K562 (cell line): ENCODE measurements around the gene ABCA10. TPM values are rescaled to one million over a fixed set of nuclear protein-coding genes. Genes with fewer than 3 reads are reported as not detected.
A peak's percentile ranks its signal among the peaks of the same experiment; 100 is the strongest.

Experiments used
- CCAR2 ChIP-seq: fragments of 200-400 bp; formaldehyde crosslinking; IDR thresholded peaks from 2 replicates; pipeline ENCODE4 v1.6.1; 2017; ENCODE audit warnings: mild to moderate bottlenecking, low read depth, low read length
- DNMT1 ChIP-seq: fragments of 450-650 bp; IDR thresholded peaks from 2 replicates; pipeline ENCODE4 v1.6.1; 2016; ENCODE audit warnings: antibody characterized with exemption, mild to moderate bottlenecking
- EP300 ChIP-seq: IDR thresholded peaks from 2 replicates; pipeline ENCODE4 v1.6.1; 2012; ENCODE audit warnings: low read length, improper control_type of control experiment
- GABPA ChIP-seq: fragments of 200-800 bp; sonication (Bioruptor generic); conservative IDR thresholded peaks from 2 replicates; pipeline ENCODE4 v1.6.1; 2016; ENCODE audit warnings: low read depth, missing genetic modification characterization, missing compliant biosample characterization
- HOXB6 ChIP-seq: fragments of 250-450 bp; sonication (Bioruptor Pico); IDR thresholded peaks from 2 replicates; pipeline ENCODE4 v1.5.1; 2022; ENCODE audit warnings: mild to moderate bottlenecking, borderline replicate concordance
- JUND ChIP-seq, 2 experiments: IDR thresholded peaks; 2 replicates in 1 of 2; 3 replicates in 1 of 2; pipeline ENCODE4 v1.6.1; 2011; ENCODE audit warnings: borderline replicate concordance in 2 of 2, low read depth in 2 of 2, low read length in 2 of 2, improper control_type of control experiment in 1 of 2, missing biosample characterization in 1 of 2, missing genetic modification characterization in 1 of 2, missing genetic modification reagents in 1 of 2
- MBD2 ChIP-seq: sonication (generic); IDR thresholded peaks from 2 replicates; pipeline ENCODE4 v1.6.1; 2016; ENCODE audit warnings: low read depth, borderline replicate concordance
- MCM2 ChIP-seq: fragments of 450-650 bp; IDR thresholded peaks from 2 replicates; pipeline ENCODE4 v1.6.1; 2017; ENCODE audit warnings: low read depth, mild to moderate bottlenecking
- POLR2AphosphoS5 ChIP-seq: IDR thresholded peaks from 2 replicates; pipeline ENCODE4 v1.6.1; 2011; ENCODE audit warnings: mild to moderate bottlenecking, low read depth, low read length, moderate library complexity; ENCODE audit not compliant: control insufficient read depth, insufficient read depth
- POU5F1 ChIP-seq: fragments of 150-350 bp; IDR thresholded peaks from 2 replicates; pipeline ENCODE4 v1.6.1; 2014; ENCODE audit warnings: borderline replicate concordance, low read length, low read depth, mild to moderate bottlenecking; ENCODE audit not compliant: partially characterized antibody
- RBM25 ChIP-seq: fragments of 200-400 bp; formaldehyde crosslinking; IDR thresholded peaks from 2 replicates; pipeline ENCODE4 v1.6.1; 2018; ENCODE audit warnings: low read length, low read depth, moderate library complexity; ENCODE audit not compliant: severe bottlenecking
- SMARCC2 ChIP-seq: fragments of 450-650 bp; IDR thresholded peaks from 2 replicates; pipeline ENCODE4 v1.6.1; 2017; ENCODE audit warnings: antibody characterized with exemption, moderate library complexity, mild to moderate bottlenecking, low read depth
- SRSF9 ChIP-seq: fragments of 200-400 bp; formaldehyde crosslinking; IDR thresholded peaks from 2 replicates; pipeline ENCODE4 v1.6.1; 2017; ENCODE audit warnings: low read depth, low read length, borderline replicate concordance
- STAT5B ChIP-seq: fragments of 250-450 bp; sonication (Bioruptor Pico); IDR thresholded peaks from 2 replicates; pipeline ENCODE4 v1.8.0; 2021; ENCODE audit warnings: mild to moderate bottlenecking, inconsistent platforms
- TEAD4 ChIP-seq, 2 experiments: sonication (generic) in 1 of 2; formaldehyde crosslinking in 1 of 2; IDR thresholded peaks; 2 replicates each; pipeline versions ENCODE4 v1.6.1 to v1.8.0; 2012 to 2022; ENCODE audit warnings: borderline replicate concordance in 1 of 2, inconsistent platforms in 1 of 2, low read length in 1 of 2, mild to moderate bottlenecking in 1 of 2, missing genetic modification reagents in 1 of 2
- TRIM25 ChIP-seq: fragments of 450-650 bp; IDR thresholded peaks from 2 replicates; pipeline ENCODE4 v1.7.0; 2016; ENCODE audit warnings: borderline replicate concordance
- ZNF224 ChIP-seq: sonication (generic); formaldehyde crosslinking; IDR thresholded peaks from 2 replicates; pipeline ENCODE4 v1.8.0; 2022; ENCODE audit warnings: mild to moderate bottlenecking, missing genetic modification reagents
- polyA plus RNA-seq, 8 experiments: library from polyadenylated mRNA; depleted of rRNA in 4 of 8; stranded (reverse) in 5 of 8; unstranded in 3 of 8; fragments of >200 nt; fragmentation: Nextera tagmentation in 2 of 8; fragmentation: Illumina TruSeq in 1 of 8; extraction: Ambion mirVana in 2 of 8; extraction: Trizol in 1 of 8; gene quantifications; 2 replicates each; pipeline versions ENCODE4 v1.2.1 to v1.2.3, GENCODE V29; 2011 to 2014; ENCODE audit warnings: inconsistent platforms in 1 of 8, missing spikeins in 1 of 8
- total RNA-seq, 7 experiments: library from RNA; depleted of rRNA in 6 of 7; stranded (reverse); fragments of >200 nt in 6 of 7; fragmentation: Illumina TruSeq in 2 of 7; extraction: Trizol in 2 of 7; gene quantifications; 2 replicates each; pipeline versions ENCODE4 v1.2.1 to v1.2.3, GENCODE V29; 2011 to 2021; ENCODE audit warnings: low replicate concordance in 1 of 7
- TF ChIP-seq, protein P1 (sequence below): fragments of 250-450 bp; sonication (Bioruptor Pico); IDR thresholded peaks from 2 replicates; pipeline ENCODE4 v1.8.0; 2022; ENCODE audit warnings: moderate library complexity, mild to moderate bottlenecking, inconsistent platforms
- TF ChIP-seq, protein P2 (sequence below): sonication (generic); formaldehyde crosslinking; IDR thresholded peaks from 2 replicates; pipeline ENCODE4 v1.8.0; 2022; ENCODE audit warnings: mild to moderate bottlenecking, low read depth, missing genetic modification reagents
- TF ChIP-seq, protein P3 (sequence below): fragments of 200-800 bp; sonication (Bioruptor generic); IDR thresholded peaks from 2 replicates; pipeline ENCODE4 v1.6.1; 2016; ENCODE audit warnings: missing genetic modification characterization, missing compliant biosample characterization

Gene ABCA10
- total and polyA plus RNA-seq, 9 of the 15 experiments (the other 6 are each of a cell fraction or from before 2014, with no cell fraction given) = 0.04 to 0.45 (median 0.15) TPM; not detected in 1

GRCh38 chr17:69170377-69170776 lies 58.2 kb downstream of the ABCA10 start (continued):
- TF ChIP-seq TEAD4 (IDR thresholded peaks at IDR 0.05; ENCODE audit: low read length) (peak; percentile 68), TEAD4 (CRISPR knock-in tag; IDR thresholded peaks at IDR 0.05; ENCODE audit: borderline replicate concordance) (no peak), SMARCC2 (peak; percentile 40; the same call in 1 of the 2 replicates), ZNF224 (CRISPR knock-in tag) (no peak), DNMT1 (no peak), RBM25 (no peak), STAT5B (CRISPR knock-in tag) (no peak), TRIM25 (no peak), JUND (IDR thresholded peaks at IDR 0.05; ENCODE audit: borderline replicate concordance, low read depth, low read length) (no peak), JUND (tag; IDR thresholded peaks at IDR 0.05; ENCODE audit: borderline replicate concordance, low read depth, low read length) (no peak), CCAR2 (no peak), MBD2 (no peak), EP300 (peak; percentile 20; the same call in 1 of the 2 replicates), MCM2 (no peak), SRSF9 (no peak), HOXB6 (CRISPR knock-in tag) (no peak), POU5F1 (no peak), POLR2AphosphoS5 (no peak), GABPA (tag) (no peak)
- TF ChIP-seq, protein P1, sequence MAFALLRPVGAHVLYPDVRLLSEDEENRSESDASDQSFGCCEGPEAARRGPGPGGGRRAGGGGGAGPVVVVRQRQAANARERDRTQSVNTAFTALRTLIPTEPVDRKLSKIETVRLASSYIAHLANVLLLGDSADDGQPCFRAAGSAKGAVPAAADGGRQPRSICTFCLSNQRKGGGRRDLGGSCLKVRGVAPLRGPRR (CRISPR knock-in tag) = no peak
- TF ChIP-seq, protein P2, sequence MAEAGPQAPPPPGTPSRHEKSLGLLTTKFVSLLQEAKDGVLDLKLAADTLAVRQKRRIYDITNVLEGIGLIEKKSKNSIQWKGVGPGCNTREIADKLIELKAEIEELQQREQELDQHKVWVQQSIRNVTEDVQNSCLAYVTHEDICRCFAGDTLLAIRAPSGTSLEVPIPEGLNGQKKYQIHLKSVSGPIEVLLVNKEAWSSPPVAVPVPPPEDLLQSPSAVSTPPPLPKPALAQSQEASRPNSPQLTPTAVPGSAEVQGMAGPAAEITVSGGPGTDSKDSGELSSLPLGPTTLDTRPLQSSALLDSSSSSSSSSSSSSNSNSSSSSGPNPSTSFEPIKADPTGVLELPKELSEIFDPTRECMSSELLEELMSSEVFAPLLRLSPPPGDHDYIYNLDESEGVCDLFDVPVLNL (CRISPR knock-in tag) = no peak
- TF ChIP-seq, protein P3, sequence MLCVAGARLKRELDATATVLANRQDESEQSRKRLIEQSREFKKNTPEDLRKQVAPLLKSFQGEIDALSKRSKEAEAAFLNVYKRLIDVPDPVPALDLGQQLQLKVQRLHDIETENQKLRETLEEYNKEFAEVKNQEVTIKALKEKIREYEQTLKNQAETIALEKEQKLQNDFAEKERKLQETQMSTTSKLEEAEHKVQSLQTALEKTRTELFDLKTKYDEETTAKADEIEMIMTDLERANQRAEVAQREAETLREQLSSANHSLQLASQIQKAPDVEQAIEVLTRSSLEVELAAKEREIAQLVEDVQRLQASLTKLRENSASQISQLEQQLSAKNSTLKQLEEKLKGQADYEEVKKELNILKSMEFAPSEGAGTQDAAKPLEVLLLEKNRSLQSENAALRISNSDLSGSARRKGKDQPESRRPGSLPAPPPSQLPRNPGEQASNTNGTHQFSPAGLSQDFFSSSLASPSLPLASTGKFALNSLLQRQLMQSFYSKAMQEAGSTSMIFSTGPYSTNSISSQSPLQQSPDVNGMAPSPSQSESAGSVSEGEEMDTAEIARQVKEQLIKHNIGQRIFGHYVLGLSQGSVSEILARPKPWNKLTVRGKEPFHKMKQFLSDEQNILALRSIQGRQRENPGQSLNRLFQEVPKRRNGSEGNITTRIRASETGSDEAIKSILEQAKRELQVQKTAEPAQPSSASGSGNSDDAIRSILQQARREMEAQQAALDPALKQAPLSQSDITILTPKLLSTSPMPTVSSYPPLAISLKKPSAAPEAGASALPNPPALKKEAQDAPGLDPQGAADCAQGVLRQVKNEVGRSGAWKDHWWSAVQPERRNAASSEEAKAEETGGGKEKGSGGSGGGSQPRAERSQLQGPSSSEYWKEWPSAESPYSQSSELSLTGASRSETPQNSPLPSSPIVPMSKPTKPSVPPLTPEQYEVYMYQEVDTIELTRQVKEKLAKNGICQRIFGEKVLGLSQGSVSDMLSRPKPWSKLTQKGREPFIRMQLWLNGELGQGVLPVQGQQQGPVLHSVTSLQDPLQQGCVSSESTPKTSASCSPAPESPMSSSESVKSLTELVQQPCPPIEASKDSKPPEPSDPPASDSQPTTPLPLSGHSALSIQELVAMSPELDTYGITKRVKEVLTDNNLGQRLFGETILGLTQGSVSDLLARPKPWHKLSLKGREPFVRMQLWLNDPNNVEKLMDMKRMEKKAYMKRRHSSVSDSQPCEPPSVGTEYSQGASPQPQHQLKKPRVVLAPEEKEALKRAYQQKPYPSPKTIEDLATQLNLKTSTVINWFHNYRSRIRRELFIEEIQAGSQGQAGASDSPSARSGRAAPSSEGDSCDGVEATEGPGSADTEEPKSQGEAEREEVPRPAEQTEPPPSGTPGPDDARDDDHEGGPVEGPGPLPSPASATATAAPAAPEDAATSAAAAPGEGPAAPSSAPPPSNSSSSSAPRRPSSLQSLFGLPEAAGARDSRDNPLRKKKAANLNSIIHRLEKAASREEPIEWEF (CRISPR knock-in tag) = no peak
